ENCODE measurements around the gene SPACA7. TPM values are rescaled to one million over a fixed set of nuclear protein-coding genes. Genes with fewer than 3 reads are reported as not detected.

Gene SPACA7
- not detected for total RNA-seq

GRCh38 chr13:112376050-112376681 lies at the start of gene SPACA7:
TSS of gene SPACA7 (plus strand) at chr13:112376355. CDS start at chr13:112376386, 31 bp downstream.

Other genes starting within 250 kb of the SPACA7 start
- gene TUBGCP3, start 211.8 kb downstream of the SPACA7 start, total RNA-seq, result 10 to 100 TPM; 45.5 to 47.0 TPM

Data from activated naive CD4-positive, alpha-beta T cell treated with anti-CD3 and anti-CD28 coated beads, Interleukin-2, amount 10 ng/mL, durations not matched to agents 5 hours and 36 hours (primary cell).